Adrenal gland (tissue), 5 donors: ENCODE results near the gene METAP2.

Experiments
- POLR2A ChIP-seq, 2 donors: fragments of 450-650 bp; IDR thresholded peaks; one replicate each; pipeline ENCODE4 v1.6.1; 2017; ENCODE audit warnings: antibody characterized with exemption in 2 of 2, mild to moderate bottlenecking in 2 of 2, moderate library complexity in 1 of 2
- TF ChIP-seq, protein P1 (sequence below), 6 experiments: fragments of 450-650 bp in 4 of 6; fragments of 200-600 bp in 2 of 6; sonication (generic) in 1 of 6; IDR thresholded peaks; 1 replicate in 5 of 6; 2 replicates in 1 of 6; pipeline versions ENCODE4 v1.5.1 to v1.8.0; 2016 to 2021; ENCODE audit warnings: antibody characterized with exemption in 6 of 6, mild to moderate bottlenecking in 2 of 6, moderate library complexity in 1 of 6
- donor health status: DM: no; HTN: no; CAD: no.

- TF ChIP-seq, protein P1, sequence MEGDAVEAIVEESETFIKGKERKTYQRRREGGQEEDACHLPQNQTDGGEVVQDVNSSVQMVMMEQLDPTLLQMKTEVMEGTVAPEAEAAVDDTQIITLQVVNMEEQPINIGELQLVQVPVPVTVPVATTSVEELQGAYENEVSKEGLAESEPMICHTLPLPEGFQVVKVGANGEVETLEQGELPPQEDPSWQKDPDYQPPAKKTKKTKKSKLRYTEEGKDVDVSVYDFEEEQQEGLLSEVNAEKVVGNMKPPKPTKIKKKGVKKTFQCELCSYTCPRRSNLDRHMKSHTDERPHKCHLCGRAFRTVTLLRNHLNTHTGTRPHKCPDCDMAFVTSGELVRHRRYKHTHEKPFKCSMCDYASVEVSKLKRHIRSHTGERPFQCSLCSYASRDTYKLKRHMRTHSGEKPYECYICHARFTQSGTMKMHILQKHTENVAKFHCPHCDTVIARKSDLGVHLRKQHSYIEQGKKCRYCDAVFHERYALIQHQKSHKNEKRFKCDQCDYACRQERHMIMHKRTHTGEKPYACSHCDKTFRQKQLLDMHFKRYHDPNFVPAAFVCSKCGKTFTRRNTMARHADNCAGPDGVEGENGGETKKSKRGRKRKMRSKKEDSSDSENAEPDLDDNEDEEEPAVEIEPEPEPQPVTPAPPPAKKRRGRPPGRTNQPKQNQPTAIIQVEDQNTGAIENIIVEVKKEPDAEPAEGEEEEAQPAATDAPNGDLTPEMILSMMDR (IDR thresholded peaks at IDR 0.05): no peak
- TF ChIP-seq POLR2A (IDR thresholded peaks at IDR 0.05): no peak
Measured at GRCh38 chr12:95446506-95446900, 27.4 kb upstream of the METAP2 start.
